ENCODE results near the gene SS18L1. TPM values are rescaled to one million over a fixed set of nuclear protein-coding genes. Genes with fewer than 3 reads are reported as not detected.

The SS18L1 gene
- total RNA-seq, 1 experiment from 2014 or later, result 21.6 TPM

GRCh38 chr20:62117362-62117646 is 26.3 kb upstream of the SS18L1 start:
- Histone ChIP-seq H3K27ac (ENCODE audit: low read length) (no peak overlapping the region), H3K4me1 (ENCODE audit: control insufficient read depth, insufficient read depth, low read length) (peaks cover 11% of the 10 kb centered on the region), H3K9me3 (ENCODE audit: control insufficient read depth, insufficient read depth, low read depth, low read length) (no peaks in the 10 kb centered on the region), H3K4me3 (ENCODE audit: low read depth in 2 of 2, low read length in 2 of 2) (no peak overlapping the region), H3K36me3 (ENCODE audit: control insufficient read depth, insufficient read depth, low read length) (no peaks in the 10 kb centered on the region), H3K27me3 (ENCODE audit: control insufficient read depth, insufficient read depth, low read length) (no peaks in the 10 kb centered on the region)
- BruUV-seq (replicated peaks), result no TSS peak
- ChIA-PET CTCF (no interaction called here), POLR2A (no interaction called here)
- intact Hi-C loops (cut with micrococcal nuclease; ENCODE audit: unreplicated experiment) (no loop called here), in situ Hi-C loops (cut with HindIII; ENCODE audit: low pct_unique_long_range_greater_than_20kb, low sequenced_read_pairs) (no loop called here)
- DNase-seq (ENCODE audit: low read depth, low spot score), result no peak
- TF ChIP-seq POLR2AphosphoS5 (IDR thresholded peaks at IDR 0.05; ENCODE audit: low read depth, low read length), result no peak
- TF ChIP-seq TCF7L2 (IDR thresholded peaks at IDR 0.05; ENCODE audit: low read depth, low read length), result no peak
- TF ChIP-seq SIN3A (IDR thresholded peaks at IDR 0.05; ENCODE audit: borderline replicate concordance, insufficient read depth, low read depth, low read length), result no peak
- no peak for TF ChIP-seq CTCF (IDR thresholded peaks at IDR 0.05)
- no peak for TF ChIP-seq REST (IDR thresholded peaks at IDR 0.05; ENCODE audit: insufficient read depth in 1 of 2, low read depth in 2 of 2, low read length in 1 of 2)
- ATAC-seq, result no peak

GRCh38 chr20:62117658-62118057 is 25.9 kb upstream of the SS18L1 start:
- no peaks in the 10 kb centered on the region for H3K36me3 ChIP-seq (ENCODE audit: control insufficient read depth, insufficient read depth, low read length)
- no peak for ATAC-seq
- H3K27ac ChIP-seq (ENCODE audit: low read length), result no peak overlapping the region
- DNase-seq (ENCODE audit: low read depth, low spot score), result no peak
- no peak overlapping the region for H3K4me3 ChIP-seq (ENCODE audit: low read depth in 2 of 2, low read length in 2 of 2)
- BruUV-seq (replicated peaks), result no TSS peak
- ChIA-PET POLR2A (no interaction called here), CTCF (no interaction called here)
- intact Hi-C loops (cut with micrococcal nuclease; ENCODE audit: unreplicated experiment), result no loop called here
- in situ Hi-C loops (cut with HindIII; ENCODE audit: low pct_unique_long_range_greater_than_20kb, low sequenced_read_pairs), result no loop called here
- TF ChIP-seq TCF7L2 (IDR thresholded peaks at IDR 0.05; ENCODE audit: low read depth, low read length), result no peak
- no peak for TF ChIP-seq REST (IDR thresholded peaks at IDR 0.05; ENCODE audit: insufficient read depth in 1 of 2, low read depth in 2 of 2, low read length in 1 of 2)
- TF ChIP-seq POLR2AphosphoS5 (IDR thresholded peaks at IDR 0.05; ENCODE audit: low read depth, low read length), result no peak
- no peak for TF ChIP-seq SIN3A (IDR thresholded peaks at IDR 0.05; ENCODE audit: borderline replicate concordance, insufficient read depth, low read depth, low read length)
- no peak for TF ChIP-seq CTCF (IDR thresholded peaks at IDR 0.05)
- peaks cover 11% of the 10 kb centered on the region for H3K4me1 ChIP-seq (ENCODE audit: control insufficient read depth, insufficient read depth, low read length)
- no peaks in the 10 kb centered on the region for H3K27me3 ChIP-seq (ENCODE audit: control insufficient read depth, insufficient read depth, low read length)
- no peaks in the 10 kb centered on the region for H3K9me3 ChIP-seq (ENCODE audit: control insufficient read depth, insufficient read depth, low read depth, low read length)

Measured in Panc1 (cell line).